ENCODE measurements around the gene SHANK1.
"Not testable (repeated sequence)": the region's sequence is repeated elsewhere in the genome, so short reads cannot be mapped to it uniquely, and the experiment has no call there.

GRCh38 chr19:50612504-50613404, 106.8 kb downstream of the SHANK1 start:
- TF ChIP-seq SPI1 (IDR thresholded peaks at IDR 0.05; ENCODE audit: borderline replicate concordance, low read depth); CTCF (IDR thresholded peaks at IDR 0.05; ENCODE audit: insufficient read depth, low read length): not testable (repeated sequence)

Measured in HL-60 (cell line).